GM18498 (cell line): ENCODE data around the gene ME3.

Experiments used
- ATAC-seq: cut with Tn5 transposase; IDR thresholded peaks from one replicate; pipeline ENCODE4 v1.9.1; 2021; ENCODE audit warnings: mild to moderate bottlenecking, moderate library complexity; ENCODE audit not compliant: unreplicated experiment

The ME3 gene

GRCh38 chr11:86589856-86590589, 82.4 kb downstream of the ME3 start:
- ATAC-seq: no peak

GRCh38 chr11:86589204-86589603, 83.2 kb downstream of the ME3 start:
- no peak for ATAC-seq

GRCh38 chr11:86588566-86589090, 83.8 kb downstream of the ME3 start:
- ATAC-seq: no peak

- no peak for ATAC-seq
Measured at GRCh38 chr11:86587264-86588193, 84.9 kb downstream of the ME3 start.

- no peak for ATAC-seq
Measured at GRCh38 chr11:86586307-86586706, 86.1 kb downstream of the ME3 start.

- no peak for ATAC-seq
Measured at GRCh38 chr11:86582898-86583297, 89.5 kb downstream of the ME3 start.

GRCh38 chr11:86580535-86580934, 91.9 kb downstream of the ME3 start:
- ATAC-seq: no peak

GRCh38 chr11:86579406-86579731, 93.0 kb downstream of the ME3 start:
- no peak for ATAC-seq

- no peak for ATAC-seq
Measured at GRCh38 chr11:86578727-86579405, 93.5 kb downstream of the ME3 start.

GRCh38 chr11:86577644-86578636, 94.5 kb downstream of the ME3 start:
- ATAC-seq: no peak

GRCh38 chr11:86576946-86577624, 95.3 kb downstream of the ME3 start:
- no peak for ATAC-seq

- ATAC-seq: no peak
Measured at GRCh38 chr11:86575927-86576326, 96.5 kb downstream of the ME3 start.

GRCh38 chr11:86575208-86575855, 97.1 kb downstream of the ME3 start:
- ATAC-seq: no peak

- ATAC-seq: no peak
Measured at GRCh38 chr11:86574493-86575207, 97.8 kb downstream of the ME3 start.

GRCh38 chr11:86571273-86571948, 101.0 kb downstream of the ME3 start:
- ATAC-seq: no peak

- ATAC-seq: no peak
Measured at GRCh38 chr11:86570451-86570850, 102.0 kb downstream of the ME3 start.

GRCh38 chr11:86570020-86570419, 102.4 kb downstream of the ME3 start:
- no peak for ATAC-seq

GRCh38 chr11:86569109-86569508, 103.3 kb downstream of the ME3 start:
- no peak for ATAC-seq
